Left lung (tissue), 10 donors: Measurements from ENCODE around the gene HDDC3. TPM values are rescaled to one million over a fixed set of nuclear protein-coding genes. Genes with fewer than 3 reads are reported as not detected.
"Not testable (repeated sequence)": the region's sequence is repeated elsewhere in the genome, so short reads cannot be mapped to it uniquely, and the experiment has no call there.

Experiments
- ATAC-seq: fragments of 200-7000 bp; cut with Tn5 transposase; one replicate; pipeline ENCODE4 v1.9.1; 2020; ENCODE audit warnings: moderate library complexity
- DNase-seq, 4 donors: peaks; one replicate each; pipeline ENCODE4 v3.0.0-alpha.2; 2013 to 2020
- H3K27ac ChIP-seq, 2 donors: fragments of 200-600 bp; sonication (generic) in 1 of 2; one replicate each; pipeline versions ENCODE4 v1.5.0 to v1.8.0; 2020 to 2021
- H3K27me3 ChIP-seq, 2 donors: fragments of 200-600 bp; sonication (generic) in 1 of 2; one replicate each; pipeline versions ENCODE4 v1.5.0 to v1.8.0; 2020 to 2021
- H3K36me3 ChIP-seq, 2 donors: fragments of 200-600 bp; sonication (generic) in 1 of 2; one replicate each; pipeline versions ENCODE4 v1.5.0 to v1.8.0; 2020 to 2021
- H3K4me1 ChIP-seq, 2 donors: fragments of 200-600 bp; one replicate each; pipeline ENCODE4 v1.8.0; 2021
- H3K4me3 ChIP-seq, 2 donors: fragments of 200-600 bp; sonication (generic) in 1 of 2; one replicate each; pipeline versions ENCODE4 v1.5.0 to v1.8.0; 2020 to 2021; ENCODE audit warnings: mild to moderate bottlenecking in 1 of 2
- H3K9me3 ChIP-seq, 2 donors: fragments of 200-600 bp; sonication (generic) in 1 of 2; one replicate each; pipeline versions ENCODE4 v1.5.0 to v1.8.0; 2020 to 2021
- intact Hi-C, 2 donors: fragments of 100-400 bp; cut with DNase I; formaldehyde crosslinking; loops; one replicate each; pipeline versions ENCODE4 v1.11.2 to v1.14.2; 2022
- polyA plus RNA-seq, 6 donors: library from polyadenylated mRNA; unstranded; fragments of 120-200 nt; gene quantifications; one replicate each; pipeline ENCODE4 v1.2.1, GENCODE V29; 2013; ENCODE audit not compliant: insufficient read length in 6 of 6
- total RNA-seq, 2 donors: library from RNA; stranded (reverse); fragmentation: NEBNext Ultra II Directional; extraction: Animal tissue kit (Norgen Biotek cat#: 25700); gene quantifications; one replicate each; pipeline ENCODE4 v1.2.1, GENCODE V29; 2021
- TF ChIP-seq, protein P1 (sequence below), 2 donors: fragments of 200-600 bp; sonication (generic) in 1 of 2; IDR thresholded peaks; one replicate each; pipeline versions ENCODE4 v1.5.0 to v1.8.0; 2021; ENCODE audit warnings: antibody characterized with exemption in 2 of 2
- donor health status: DM: no; HTN: yes; CAD: no.
- donor health status: DM: no; HTN: no; CAD: no.

HDDC3 gene
- total and polyA plus RNA-seq, 8 donors, result 10.3 to 15.9 (median 13.2) TPM

DNA sequence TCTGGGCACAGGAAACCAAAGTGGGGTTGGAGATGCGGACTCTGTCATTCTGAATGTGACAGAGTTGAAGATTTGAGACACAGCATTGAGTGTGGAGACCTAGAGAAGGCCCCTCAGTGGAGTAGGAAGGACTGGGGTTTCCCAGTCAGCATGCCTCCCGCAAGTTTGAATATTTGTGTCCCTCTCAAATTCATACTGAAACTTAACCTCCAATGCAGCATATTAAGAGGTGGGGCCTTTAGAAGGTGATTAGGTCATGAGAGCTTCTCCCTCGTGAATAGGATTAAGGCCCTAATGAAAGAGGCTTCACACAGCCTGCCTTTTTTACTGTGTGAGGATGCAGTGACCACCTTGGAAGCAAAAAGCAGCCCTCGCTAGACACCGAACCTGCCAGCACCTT, 8.0 kb downstream of the HDDC3 start:
- DNase-seq (no peak), ATAC-seq (no peak)
- H3K36me3 ChIP-seq, result peaks cover 0 to 33% of the 10 kb centered on the region in 2 donors
- TF ChIP-seq, protein P1, sequence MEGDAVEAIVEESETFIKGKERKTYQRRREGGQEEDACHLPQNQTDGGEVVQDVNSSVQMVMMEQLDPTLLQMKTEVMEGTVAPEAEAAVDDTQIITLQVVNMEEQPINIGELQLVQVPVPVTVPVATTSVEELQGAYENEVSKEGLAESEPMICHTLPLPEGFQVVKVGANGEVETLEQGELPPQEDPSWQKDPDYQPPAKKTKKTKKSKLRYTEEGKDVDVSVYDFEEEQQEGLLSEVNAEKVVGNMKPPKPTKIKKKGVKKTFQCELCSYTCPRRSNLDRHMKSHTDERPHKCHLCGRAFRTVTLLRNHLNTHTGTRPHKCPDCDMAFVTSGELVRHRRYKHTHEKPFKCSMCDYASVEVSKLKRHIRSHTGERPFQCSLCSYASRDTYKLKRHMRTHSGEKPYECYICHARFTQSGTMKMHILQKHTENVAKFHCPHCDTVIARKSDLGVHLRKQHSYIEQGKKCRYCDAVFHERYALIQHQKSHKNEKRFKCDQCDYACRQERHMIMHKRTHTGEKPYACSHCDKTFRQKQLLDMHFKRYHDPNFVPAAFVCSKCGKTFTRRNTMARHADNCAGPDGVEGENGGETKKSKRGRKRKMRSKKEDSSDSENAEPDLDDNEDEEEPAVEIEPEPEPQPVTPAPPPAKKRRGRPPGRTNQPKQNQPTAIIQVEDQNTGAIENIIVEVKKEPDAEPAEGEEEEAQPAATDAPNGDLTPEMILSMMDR (IDR thresholded peaks at IDR 0.05), result no peak
- no peaks in the 10 kb centered on the region for H3K27me3 ChIP-seq
- no peaks in the 10 kb centered on the region for H3K9me3 ChIP-seq
- H3K4me3 ChIP-seq, result no peak overlapping the region
- intact Hi-C loops, result no loop called here
- no peak overlapping the region for H3K27ac ChIP-seq
- peaks cover 4 to 17% of the 10 kb centered on the region in 2 donors for H3K4me1 ChIP-seq

DNA sequence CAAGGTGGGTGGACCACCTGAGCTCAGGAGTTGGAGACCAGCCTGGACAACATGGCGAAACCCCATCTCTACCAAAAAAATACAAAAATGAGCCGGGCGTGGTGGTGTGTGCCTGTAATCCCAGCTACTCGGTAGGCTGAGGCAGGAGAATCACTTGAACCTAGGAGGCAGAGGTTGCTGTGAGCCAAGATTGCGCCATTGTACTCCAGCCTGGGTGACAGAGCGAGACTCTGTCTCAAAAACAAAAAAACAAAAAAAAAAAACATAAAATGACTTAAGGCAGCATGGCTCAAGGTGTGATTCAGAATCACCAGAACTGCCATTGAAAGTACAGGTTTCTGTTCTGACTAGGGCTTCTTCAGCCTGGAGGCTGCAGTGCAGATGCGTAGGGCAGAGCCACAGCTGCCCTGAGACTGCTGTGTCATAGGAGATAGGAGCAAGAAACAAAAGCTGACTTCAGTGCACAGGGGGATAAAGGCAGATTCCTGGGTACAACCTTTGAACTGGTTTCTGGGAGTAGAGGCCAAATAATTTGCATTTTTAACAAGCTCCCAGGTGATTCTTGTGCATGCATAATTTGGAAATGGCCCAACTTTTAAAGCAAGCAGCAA, 9.5 kb downstream of the HDDC3 start:
- DNase-seq, result peak in 1 of 4 donors; percentile 19
- H3K36me3 ChIP-seq, result peaks cover 0 to 48% of the 10 kb centered on the region in 2 donors
- H3K27me3 ChIP-seq, intact Hi-C loops, H3K4me3 ChIP-seq, ATAC-seq, H3K9me3 ChIP-seq, H3K27ac ChIP-seq, H3K4me1 ChIP-seq: not testable (repeated sequence)

DNA sequence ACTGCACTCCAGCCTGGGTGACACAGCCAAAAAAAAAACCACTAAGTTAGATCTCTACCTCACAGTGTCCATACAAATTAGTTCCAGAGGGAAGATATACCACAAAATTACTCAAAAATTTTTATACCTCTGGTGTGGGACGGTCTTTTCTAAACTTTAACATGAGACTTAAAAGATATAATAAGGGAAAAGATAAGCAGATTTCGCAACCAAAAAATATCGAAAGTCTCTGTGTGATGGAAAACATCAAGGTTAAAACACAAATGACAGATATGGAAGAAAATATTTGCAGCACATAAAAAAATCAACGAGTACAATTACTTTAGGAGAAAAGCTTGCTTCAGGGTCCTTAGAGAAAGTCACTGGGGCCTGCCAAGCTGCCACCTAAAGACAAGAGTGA, 10.5 kb downstream of the HDDC3 start:
- Histone ChIP-seq H3K27me3 (no peaks in the 10 kb centered on the region), H3K4me3 (no peak overlapping the region), H3K9me3 (no peaks in the 10 kb centered on the region), H3K36me3 (peaks cover 0 to 58% of the 10 kb centered on the region in 2 donors), H3K27ac (no peak overlapping the region), H3K4me1 (no peaks in the 10 kb centered on the region)
- ATAC-seq (no peak), DNase-seq (no peak)
- intact Hi-C loops, result no loop called here
- TF ChIP-seq, protein P1 (IDR thresholded peaks at IDR 0.05), result no peak

- intact Hi-C loops, result no loop called here
- no peak for DNase-seq
- Histone ChIP-seq H3K9me3 (no peaks in the 10 kb centered on the region), H3K36me3 (peaks cover 0 to 88% of the 10 kb centered on the region in 2 donors), H3K4me3 (no peak overlapping the region), H3K4me1 (peaks cover 0 to 28% of the 10 kb centered on the region in 2 donors), H3K27ac (no peak overlapping the region), H3K27me3 (no peaks in the 10 kb centered on the region)
- TF ChIP-seq, protein P1 (IDR thresholded peaks at IDR 0.05), result no peak
- no peak for ATAC-seq
These were observed 13.5 kb downstream of the HDDC3 start for GRCh38 chr15:90918835-90919234.

DNA sequence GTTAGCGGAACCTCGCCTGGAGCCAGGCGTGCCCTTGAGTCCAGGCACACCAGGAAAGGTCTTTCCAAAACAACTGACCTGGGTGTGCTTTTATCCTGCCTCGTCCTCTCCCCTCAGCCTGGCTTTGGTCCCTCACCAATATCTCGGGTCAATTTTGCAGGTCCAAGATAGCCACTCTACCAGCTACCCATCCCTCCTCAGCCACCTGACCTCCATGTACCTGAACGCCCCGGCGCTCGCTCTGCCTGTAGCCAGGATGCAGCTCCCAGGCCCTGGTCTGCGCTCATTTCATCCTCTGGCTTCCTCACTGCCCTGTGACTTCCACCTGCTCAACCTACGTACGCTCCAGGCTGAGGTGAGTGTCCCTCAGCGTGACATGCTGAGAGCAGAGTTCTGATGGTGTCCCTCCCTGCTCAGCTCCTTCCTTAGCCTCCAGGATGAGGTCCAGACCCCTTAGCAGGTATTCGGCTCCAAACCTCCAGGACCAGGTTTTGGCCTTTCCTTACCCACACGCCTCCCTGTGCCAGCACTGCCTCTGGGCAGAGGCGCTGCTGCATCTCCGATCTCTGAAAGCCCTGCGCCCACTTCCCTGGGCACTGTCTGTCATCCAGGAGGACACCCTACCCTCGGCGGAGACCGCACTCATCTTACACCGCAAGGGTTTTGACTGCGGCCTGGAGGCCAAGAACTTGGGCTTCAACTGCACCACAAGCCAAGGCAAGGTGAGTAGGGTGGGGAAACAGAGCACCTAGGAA, 14.1 kb downstream of the HDDC3 start:
- Histone ChIP-seq H3K4me3 (no peak overlapping the region), H3K36me3 (peaks cover 0 to 94% of the 10 kb centered on the region in 2 donors), H3K9me3 (no peaks in the 10 kb centered on the region), H3K27ac (no peak overlapping the region), H3K4me1 (peaks cover 0 to 34% of the 10 kb centered on the region in 2 donors), H3K27me3 (no peaks in the 10 kb centered on the region)
- TF ChIP-seq, protein P1 (IDR thresholded peaks at IDR 0.05), result no peak
- no peak for ATAC-seq
- no peak for DNase-seq
- intact Hi-C loops, result no loop called here
